ENCODE data around the gene XRCC5.
"Not testable (repeated sequence)": the region's sequence is repeated elsewhere in the genome, so short reads cannot be mapped to it uniquely, and the experiment has no call there.

The XRCC5 gene

DNA sequence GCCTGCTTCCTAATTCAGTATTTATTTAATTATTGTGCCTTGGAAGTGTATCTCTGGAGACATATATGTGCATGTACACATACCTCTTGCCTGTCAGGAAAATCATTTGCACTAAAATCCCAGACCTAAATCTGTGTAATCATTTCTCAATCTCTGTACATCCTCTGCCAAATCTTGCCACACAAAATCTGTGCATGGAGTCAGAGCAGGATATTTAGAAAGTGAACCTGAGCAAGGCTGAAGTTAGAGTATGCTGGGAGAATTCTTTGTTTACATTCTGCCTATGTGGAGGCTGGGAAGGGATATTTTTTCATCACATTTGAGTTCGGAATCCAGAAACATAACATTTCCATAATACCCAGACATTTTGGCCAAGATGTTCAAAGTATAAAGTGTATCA lies 9.3 kb downstream of the XRCC5 start:
- DNase-seq (ENCODE audit: low spot score): no peak

DNA sequence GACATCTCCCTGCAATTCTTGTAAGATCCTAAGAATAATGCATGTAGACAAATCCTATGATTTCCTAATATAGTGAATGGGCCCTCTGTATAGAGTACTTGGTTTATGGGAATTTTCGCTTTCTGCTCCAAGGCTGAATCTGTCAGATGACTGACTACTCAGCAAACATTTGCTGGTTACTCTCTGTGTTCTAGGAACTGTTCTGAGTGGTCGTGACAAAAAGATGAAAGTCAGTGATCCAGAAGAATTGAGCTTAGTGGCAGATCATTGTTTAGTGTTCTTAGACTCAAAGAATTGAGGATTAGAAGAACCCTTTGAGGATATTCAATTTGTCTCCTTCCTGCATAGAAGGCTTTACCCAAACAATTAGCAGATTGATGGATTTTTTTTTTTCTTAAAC lies 10.0 kb downstream of the XRCC5 start:
- DNase-seq (ENCODE audit: low spot score): no peak

DNA sequence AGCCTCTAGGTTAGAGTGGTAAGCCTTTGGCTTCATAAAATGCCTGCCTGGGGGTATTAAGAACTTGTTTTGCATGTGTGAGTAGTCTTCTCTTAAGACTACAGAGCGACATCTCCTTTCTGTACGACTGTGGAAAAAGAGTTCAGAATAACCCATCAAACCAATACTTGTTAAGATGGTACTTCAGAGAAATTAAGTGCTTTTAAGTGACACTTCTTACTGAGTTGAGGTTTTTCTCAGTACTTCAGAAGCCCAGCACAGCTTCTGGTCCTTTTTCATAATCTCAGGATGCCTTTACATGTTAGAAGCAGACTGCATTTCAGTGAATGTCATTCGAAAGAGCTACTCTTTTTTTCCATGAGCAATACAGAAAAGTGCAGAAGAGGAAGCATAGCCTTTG lies 10.8 kb downstream of the XRCC5 start:
- DNase-seq (ENCODE audit: low spot score): no peak

GRCh38 chr2:216121255-216121654 lies 12.1 kb downstream of the XRCC5 start:
- DNase-seq (ENCODE audit: low spot score): no peak

DNA sequence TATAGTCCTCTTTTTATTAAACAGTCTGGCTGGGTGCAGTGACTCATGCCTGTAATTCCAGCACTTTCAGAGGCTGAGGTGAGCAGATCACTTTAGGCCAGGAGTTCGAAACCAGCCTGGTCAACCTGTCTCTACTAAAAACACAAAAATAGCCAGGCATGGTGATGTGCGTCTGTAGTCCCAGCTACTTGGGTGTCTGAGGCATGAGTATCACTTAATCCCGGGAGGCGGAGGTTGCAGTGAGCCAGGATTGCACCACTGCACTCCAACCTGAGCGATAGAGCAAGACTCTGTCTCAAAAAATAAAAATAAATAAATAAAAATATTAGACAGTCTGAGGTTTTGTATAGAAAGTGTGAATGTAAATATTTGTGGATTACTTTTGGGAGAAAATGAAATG lies 17.8 kb downstream of the XRCC5 start:
- no peak for DNase-seq (ENCODE audit: low spot score)

DNA sequence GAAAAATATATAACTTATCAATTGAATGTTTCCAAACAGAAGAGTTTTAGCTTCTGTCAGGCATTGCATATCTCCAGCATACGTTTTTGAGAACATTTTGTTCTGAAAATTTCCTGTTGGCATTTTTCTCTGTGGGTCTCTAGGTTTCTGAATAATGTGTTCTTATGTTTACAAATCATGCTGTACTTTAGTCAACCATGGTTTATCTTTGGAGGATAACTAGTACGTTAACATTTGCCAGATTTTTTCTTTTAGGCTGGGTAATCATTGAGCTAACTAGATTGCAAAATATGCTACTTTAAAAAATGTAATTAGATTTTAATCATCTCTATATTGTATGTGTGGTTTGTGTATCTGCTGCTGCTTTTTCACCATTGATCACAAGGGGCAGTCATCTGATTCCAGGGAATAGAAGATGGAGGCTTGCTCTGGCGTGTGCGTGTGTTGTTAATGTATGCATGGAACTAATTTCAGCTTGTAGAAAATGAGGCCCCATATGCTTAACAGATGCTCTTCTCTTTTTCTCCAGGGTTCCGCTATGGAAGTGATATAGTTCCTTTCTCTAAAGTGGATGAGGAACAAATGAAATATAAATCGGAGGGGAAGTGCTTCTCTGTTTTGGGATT lies 21.3 kb downstream of the XRCC5 start:
- DNase-seq (ENCODE audit: low spot score): no peak

- no peak for DNase-seq (ENCODE audit: low spot score)
These were observed 22.2 kb downstream of the XRCC5 start for GRCh38 chr2:216131175-216131926.

DNA sequence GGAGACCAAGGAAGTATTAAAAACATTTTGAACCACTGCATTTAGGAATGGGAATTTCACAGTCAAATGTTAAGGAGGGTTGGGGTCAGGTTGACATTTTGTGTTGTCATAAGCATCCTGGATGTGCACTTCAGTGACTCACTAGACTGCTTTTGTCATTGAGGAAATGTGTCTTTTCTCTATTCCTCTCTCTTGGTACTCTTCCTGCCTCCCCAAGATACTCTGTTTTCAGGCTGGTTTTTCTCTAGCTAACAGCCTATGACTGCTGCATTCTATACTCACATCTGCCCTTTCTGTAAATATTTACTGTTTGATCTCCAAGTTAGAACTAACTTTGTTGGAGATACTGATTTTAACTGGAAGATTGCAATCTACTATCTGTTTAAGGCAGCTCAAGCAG lies 23.4 kb downstream of the XRCC5 start:
- DNase-seq (ENCODE audit: low spot score): no peak

GRCh38 chr2:216133397-216133796 lies 24.2 kb downstream of the XRCC5 start:
- no peak for DNase-seq (ENCODE audit: low spot score)

GRCh38 chr2:216134958-216135541 lies 25.9 kb downstream of the XRCC5 start:
- DNase-seq (ENCODE audit: low spot score): no peak

DNA sequence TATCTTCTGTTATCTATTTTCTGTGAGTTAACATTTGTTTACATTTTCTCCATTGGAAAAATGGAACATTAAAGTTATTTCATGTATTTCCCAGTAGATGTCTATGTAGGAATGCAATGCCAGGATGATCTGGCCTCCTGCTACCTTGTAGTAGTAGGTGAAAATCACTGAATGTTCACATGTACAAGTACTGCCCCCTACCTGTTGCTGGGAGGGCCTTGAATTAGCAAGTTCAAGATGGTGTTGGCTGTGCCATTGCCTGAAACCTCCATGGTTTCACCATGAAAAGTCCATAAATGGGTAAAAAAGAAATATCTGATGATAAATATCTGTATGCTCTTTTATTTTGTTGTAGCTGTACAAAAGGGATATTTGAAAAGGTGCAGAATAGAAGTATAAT lies 30.7 kb downstream of the XRCC5 start:
- DNase-seq (ENCODE audit: low spot score): peak; percentile 18

GRCh38 chr2:216141516-216141915 lies 32.4 kb downstream of the XRCC5 start:
- not testable (repeated sequence) for DNase-seq (ENCODE audit: low spot score)

DNA sequence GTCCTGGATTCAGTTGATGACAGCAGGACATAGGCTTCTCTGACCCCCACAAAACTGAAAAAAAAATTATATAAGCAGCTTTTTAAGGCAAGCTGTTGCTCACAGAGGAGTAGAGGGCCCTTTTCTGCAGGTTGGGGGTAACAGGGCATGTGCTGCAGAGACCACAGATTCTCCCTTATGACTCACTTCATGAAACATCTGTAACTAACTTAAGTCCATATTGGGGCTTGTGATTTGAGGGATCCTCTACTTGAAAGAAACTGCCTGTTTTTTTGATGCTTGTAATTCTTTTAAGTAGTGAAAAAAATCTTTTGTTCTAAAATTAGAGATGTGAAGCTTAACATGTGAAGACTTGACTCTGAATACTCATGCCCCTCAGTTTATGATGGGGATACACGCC lies 33.4 kb downstream of the XRCC5 start:
- DNase-seq (ENCODE audit: low spot score): no peak

- DNase-seq (ENCODE audit: low spot score): no peak
These were observed 35.2 kb downstream of the XRCC5 start for GRCh38 chr2:216144372-216144771.

DNA sequence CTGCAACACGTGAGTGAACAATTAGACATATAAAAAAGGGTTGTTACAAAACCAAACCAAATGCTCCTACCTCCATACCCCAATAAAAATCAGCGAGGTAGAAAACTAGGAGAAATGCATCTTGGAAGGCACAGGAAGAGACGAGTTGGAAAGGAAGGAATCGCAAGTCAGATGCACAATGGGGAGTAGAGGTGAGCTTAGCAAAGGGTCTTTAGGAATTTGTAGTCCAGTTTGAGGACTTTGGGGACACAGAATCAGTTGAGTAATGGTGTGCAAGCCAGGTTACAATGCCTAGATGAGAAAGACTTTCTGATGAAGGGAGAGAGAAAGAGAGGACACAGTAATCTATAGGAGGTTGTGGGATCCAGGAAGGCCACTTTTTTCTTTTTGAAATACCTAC lies 35.7 kb downstream of the XRCC5 start:
- DNase-seq (ENCODE audit: low spot score): no peak

GRCh38 chr2:216146573-216146972 lies 37.4 kb downstream of the XRCC5 start:
- DNase-seq (ENCODE audit: low spot score): no peak

- no peak for DNase-seq (ENCODE audit: low spot score)
These were observed 38.3 kb downstream of the XRCC5 start for GRCh38 chr2:216147172-216148131.

DNA sequence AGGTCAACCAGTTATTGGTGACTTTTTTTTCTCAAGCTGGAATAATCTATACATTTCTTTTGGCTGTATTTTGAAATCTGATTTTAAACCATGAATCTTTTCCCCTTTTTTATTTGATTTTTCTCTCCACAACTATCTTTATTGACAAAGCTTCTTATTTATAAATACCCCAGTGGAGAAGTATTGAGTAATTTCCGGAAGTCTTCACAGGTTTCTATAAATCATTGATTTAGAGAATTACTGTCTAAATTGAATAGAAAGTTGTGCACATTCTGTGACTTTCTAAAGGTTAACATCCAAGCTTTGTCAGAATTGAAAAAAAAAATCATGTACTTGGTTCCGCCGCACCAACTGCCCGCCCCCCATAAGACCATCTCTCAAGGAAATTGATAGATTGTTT lies 39.8 kb downstream of the XRCC5 start:
- DNase-seq (ENCODE audit: low spot score): no peak

DNA sequence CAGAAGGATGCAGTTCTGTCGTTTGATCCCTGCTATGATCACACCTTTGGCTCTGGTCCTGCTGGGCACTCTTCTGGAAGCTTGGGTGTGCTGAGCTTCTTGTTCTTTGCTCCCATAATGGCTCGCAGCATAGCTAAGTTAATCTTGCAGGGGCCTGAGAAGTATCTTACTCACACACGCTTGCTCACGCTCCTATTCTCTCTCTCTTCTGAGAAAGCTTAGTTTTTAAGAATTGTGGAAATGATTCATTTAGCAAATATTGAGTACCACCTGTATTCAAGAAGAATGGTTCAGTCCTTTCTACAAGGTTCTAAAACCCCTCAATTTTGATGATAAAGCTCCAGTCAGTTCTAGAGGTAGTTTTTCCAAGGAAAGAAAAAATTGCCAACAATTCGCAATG lies 40.6 kb downstream of the XRCC5 start:
- DNase-seq (ENCODE audit: low spot score): no peak

DNA sequence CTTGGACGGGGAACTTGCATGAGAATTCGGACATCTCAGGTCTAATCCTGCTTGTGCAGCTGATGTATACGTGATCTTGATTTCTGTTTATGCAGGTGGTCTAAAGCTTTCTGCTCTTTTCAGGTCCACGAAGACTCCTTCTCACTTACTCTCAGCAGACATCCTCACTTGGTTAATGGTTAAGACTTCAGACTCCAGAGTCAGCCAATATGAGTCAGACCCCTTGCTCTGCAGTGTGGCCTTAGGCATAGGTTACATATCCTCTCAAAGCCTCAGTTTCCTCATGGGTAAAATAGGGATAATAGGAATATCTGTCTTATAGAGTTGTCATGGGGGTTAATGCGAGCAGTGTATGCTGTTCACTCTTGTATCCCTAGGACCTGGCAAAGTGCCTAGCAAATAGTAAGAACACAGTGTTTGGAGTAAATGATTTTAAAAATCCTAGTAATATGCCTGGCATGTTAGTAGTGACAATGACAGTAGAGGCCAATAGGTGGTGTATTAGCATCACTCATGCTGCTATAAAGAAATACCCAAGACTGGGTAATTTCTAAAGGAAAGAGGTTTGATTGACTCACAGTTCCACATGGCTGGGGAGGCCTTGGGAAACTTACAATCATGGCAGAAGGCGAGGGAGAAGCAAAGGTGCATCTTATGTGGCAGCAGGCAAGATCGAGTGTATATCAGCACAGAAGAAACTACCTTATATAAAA lies 42.3 kb downstream of the XRCC5 start:
- no peak for DNase-seq (ENCODE audit: low spot score)

GRCh38 chr2:216155954-216156353 lies 46.8 kb downstream of the XRCC5 start:
- no peak for DNase-seq (ENCODE audit: low spot score)

DNA sequence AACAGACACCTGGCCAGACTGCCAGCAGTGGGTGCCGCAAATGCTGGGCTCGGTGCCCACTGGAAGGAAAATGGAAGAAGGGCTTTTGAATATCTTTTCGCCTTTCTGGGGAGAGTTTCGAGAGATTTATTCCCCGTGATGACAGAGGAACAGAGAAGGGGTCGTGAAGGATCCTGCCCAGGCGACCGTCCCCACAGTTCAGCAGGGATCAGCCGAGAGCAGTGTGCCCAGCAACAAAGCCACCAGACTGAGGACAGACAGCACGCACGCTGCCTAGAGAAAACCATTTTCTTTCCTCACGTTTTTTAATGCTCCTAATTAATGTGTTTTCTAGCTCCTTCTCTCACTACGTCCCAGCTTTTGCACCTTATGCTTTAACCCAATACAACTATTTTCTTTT lies 47.7 kb downstream of the XRCC5 start:
- DNase-seq (ENCODE audit: low spot score): no peak
